Colonic mucosa (tissue), 4 donors: ENCODE measurements around the gene WDR20. TPM values are rescaled to one million over a fixed set of nuclear protein-coding genes. Genes with fewer than 3 reads are reported as not detected.

Experiments
- DNase-seq: peaks from one replicate; pipeline ENCODE4 v3.0.0-alpha.2; 2020
- H3K27ac ChIP-seq: fragments of 200-600 bp; one replicate; pipeline ENCODE4 v1.8.0; 2021
- H3K27me3 ChIP-seq: fragments of 200-600 bp; one replicate; pipeline ENCODE4 v1.8.0; 2021
- H3K36me3 ChIP-seq: fragments of 200-600 bp; one replicate; pipeline ENCODE4 v1.8.0; 2021
- H3K4me1 ChIP-seq: fragments of 200-600 bp; one replicate; pipeline ENCODE4 v1.8.0; 2021; ENCODE audit warnings: mild to moderate bottlenecking
- H3K4me3 ChIP-seq: fragments of 200-600 bp; one replicate; pipeline ENCODE4 v1.8.0; 2021
- H3K9ac ChIP-seq, 2 donors: one replicate each; pipeline ENCODE4 v1.7.0; 2013; ENCODE audit warnings: control low read depth in 2 of 2, low read depth in 2 of 2, low read length in 2 of 2
- H3K9me3 ChIP-seq: fragments of 200-600 bp; one replicate; pipeline ENCODE4 v1.8.0; 2021
- intact Hi-C: fragments of 100-400 bp; cut with DNase I; formaldehyde crosslinking; loops from one replicate; pipeline ENCODE4 v1.14.1; 2022
- total RNA-seq, 2 donors: library from RNA; stranded (reverse); fragmentation: NEBNext Ultra II Directional in 1 of 2; extraction: Animal tissue kit (Norgen Biotek cat#: 25700) in 1 of 2; gene quantifications; one replicate each; pipeline ENCODE4 v1.2.1, GENCODE V29; 2021
- TF ChIP-seq, protein P1 (sequence below): fragments of 200-600 bp; IDR thresholded peaks from one replicate; pipeline ENCODE4 v1.8.0; 2022; ENCODE audit warnings: antibody characterized with exemption, mild to moderate bottlenecking
- donor health status: healthy.
- donor health status: DM: no; HTN: no; CAD: no.
- donor health status: DM: no; HTN: no; CAD: no.

Gene WDR20
- total RNA-seq, 2 donors from 2014 or later: 30.0 to 31.2 TPM

- no peaks in the 10 kb centered on the region for H3K27me3 ChIP-seq
- no peaks in the 10 kb centered on the region for H3K4me1 ChIP-seq
- no peak overlapping the region for H3K4me3 ChIP-seq
- no peaks in the 10 kb centered on the region for H3K36me3 ChIP-seq
- H3K27ac ChIP-seq: no peak overlapping the region
- no peaks in the 10 kb centered on the region for H3K9me3 ChIP-seq
- intact Hi-C loops: no loop called here
- no peak overlapping the region for H3K9ac ChIP-seq
- DNase-seq: no peak
- TF ChIP-seq, protein P1, sequence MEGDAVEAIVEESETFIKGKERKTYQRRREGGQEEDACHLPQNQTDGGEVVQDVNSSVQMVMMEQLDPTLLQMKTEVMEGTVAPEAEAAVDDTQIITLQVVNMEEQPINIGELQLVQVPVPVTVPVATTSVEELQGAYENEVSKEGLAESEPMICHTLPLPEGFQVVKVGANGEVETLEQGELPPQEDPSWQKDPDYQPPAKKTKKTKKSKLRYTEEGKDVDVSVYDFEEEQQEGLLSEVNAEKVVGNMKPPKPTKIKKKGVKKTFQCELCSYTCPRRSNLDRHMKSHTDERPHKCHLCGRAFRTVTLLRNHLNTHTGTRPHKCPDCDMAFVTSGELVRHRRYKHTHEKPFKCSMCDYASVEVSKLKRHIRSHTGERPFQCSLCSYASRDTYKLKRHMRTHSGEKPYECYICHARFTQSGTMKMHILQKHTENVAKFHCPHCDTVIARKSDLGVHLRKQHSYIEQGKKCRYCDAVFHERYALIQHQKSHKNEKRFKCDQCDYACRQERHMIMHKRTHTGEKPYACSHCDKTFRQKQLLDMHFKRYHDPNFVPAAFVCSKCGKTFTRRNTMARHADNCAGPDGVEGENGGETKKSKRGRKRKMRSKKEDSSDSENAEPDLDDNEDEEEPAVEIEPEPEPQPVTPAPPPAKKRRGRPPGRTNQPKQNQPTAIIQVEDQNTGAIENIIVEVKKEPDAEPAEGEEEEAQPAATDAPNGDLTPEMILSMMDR: no peak
These were observed 109.3 kb downstream of the WDR20 start for GRCh38 chr14:102249041-102249440.

- Histone ChIP-seq H3K4me1 (no peaks in the 10 kb centered on the region), H3K9me3 (no peaks in the 10 kb centered on the region), H3K27me3 (no peaks in the 10 kb centered on the region), H3K4me3 (no peak overlapping the region), H3K9ac (no peak overlapping the region), H3K36me3 (no peaks in the 10 kb centered on the region), H3K27ac (no peak overlapping the region)
- TF ChIP-seq, protein P1: no peak
- no peak for DNase-seq
- intact Hi-C loops: no loop called here
These were observed 110.3 kb downstream of the WDR20 start for GRCh38 chr14:102249981-102250380.

GRCh38 chr14:102250636-102251035, 110.9 kb downstream of the WDR20 start:
- no peaks in the 10 kb centered on the region for H3K4me1 ChIP-seq
- no peak overlapping the region for H3K9ac ChIP-seq
- TF ChIP-seq, protein P1: no peak
- no peaks in the 10 kb centered on the region for H3K27me3 ChIP-seq
- no peak overlapping the region for H3K27ac ChIP-seq
- no peak for DNase-seq
- intact Hi-C loops: no loop called here
- no peaks in the 10 kb centered on the region for H3K36me3 ChIP-seq
- no peaks in the 10 kb centered on the region for H3K9me3 ChIP-seq
- H3K4me3 ChIP-seq: no peak overlapping the region

DNA sequence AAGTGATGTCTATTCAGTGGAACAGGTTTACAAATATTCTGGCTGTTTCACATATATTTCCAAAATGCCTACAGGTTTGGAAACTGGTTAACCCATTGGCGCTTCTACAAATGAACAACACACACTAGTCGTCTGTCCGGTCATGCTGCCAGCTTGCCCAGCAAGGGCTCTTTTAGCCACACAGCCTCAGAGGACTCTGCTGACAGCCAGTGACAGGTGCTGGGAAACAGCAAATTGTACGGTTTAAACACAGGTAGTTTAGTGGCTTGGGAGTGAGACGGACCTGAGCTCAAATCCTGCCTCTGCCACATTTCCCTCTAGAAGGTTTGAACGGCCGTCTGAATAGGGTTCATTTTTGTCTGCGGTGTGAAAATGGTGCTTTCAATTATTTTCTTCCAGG, 111.5 kb downstream of the WDR20 start:
- Histone ChIP-seq H3K36me3 (no peaks in the 10 kb centered on the region), H3K4me1 (no peaks in the 10 kb centered on the region), H3K9me3 (no peaks in the 10 kb centered on the region), H3K27me3 (no peaks in the 10 kb centered on the region), H3K9ac (no peak overlapping the region), H3K27ac (no peak overlapping the region), H3K4me3 (no peak overlapping the region)
- no peak for DNase-seq
- TF ChIP-seq, protein P1: no peak
- intact Hi-C loops: no loop called here

DNA sequence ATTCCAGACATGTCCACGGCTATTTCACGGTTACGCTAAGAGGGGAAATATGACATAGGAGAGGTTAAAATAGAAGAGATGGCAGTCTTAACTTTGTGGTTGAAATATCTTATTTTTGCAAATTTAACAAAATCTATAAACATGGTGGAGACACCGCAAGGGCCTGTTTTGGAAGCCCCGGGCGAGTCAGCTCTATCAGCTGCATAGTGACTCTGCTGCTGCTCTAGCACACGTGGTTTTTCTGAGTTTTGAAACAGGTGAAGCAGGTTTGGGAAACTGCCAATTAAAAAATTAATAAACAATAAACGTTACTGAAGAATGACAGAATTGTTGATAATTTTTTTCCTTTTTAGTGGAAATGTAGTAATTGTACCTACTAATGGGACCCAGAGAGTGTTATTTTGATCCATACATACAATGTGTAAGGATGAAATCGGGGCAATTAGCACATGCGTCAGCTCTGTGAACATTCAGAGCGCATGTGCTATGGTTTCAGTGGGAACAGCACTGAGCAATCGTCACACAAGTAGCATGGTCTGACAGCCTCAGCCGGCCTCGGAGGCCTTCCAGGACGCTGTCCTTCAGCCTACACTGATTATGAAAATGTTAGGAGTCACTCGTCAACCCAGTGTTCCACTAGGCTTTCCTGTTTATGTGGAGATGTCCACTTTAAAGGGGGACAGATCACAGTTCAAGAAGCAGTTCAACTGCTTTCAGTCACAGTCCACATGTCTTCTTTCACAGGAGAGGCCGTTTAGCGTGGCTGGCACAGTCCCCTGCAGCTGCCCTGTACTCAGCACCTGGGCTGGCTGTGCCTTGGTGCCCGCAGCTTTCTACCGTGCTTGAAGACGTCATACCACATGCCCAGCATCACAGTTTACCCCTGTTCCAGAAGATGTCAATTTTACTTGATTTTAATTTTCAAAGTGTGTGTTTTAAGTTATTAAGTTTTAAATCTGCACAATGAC, 113.4 kb downstream of the WDR20 start:
- intact Hi-C loops: no loop called here

More for the DNA sequence above, 113.4 kb downstream of the WDR20 start:
- Histone ChIP-seq H3K9ac (no peak overlapping the region), H3K36me3 (no peaks in the 10 kb centered on the region), H3K27ac (no peak overlapping the region), H3K27me3 (no peaks in the 10 kb centered on the region), H3K4me1 (no peaks in the 10 kb centered on the region), H3K9me3 (no peaks in the 10 kb centered on the region), H3K4me3 (no peak overlapping the region)
- no peak for DNase-seq
- TF ChIP-seq, protein P1: no peak
